ENCODE results near the gene CLEC18B.
"Not testable (repeated sequence)": the region's sequence is repeated elsewhere in the genome, so short reads cannot be mapped to it uniquely, and the experiment has no call there.

DNA sequence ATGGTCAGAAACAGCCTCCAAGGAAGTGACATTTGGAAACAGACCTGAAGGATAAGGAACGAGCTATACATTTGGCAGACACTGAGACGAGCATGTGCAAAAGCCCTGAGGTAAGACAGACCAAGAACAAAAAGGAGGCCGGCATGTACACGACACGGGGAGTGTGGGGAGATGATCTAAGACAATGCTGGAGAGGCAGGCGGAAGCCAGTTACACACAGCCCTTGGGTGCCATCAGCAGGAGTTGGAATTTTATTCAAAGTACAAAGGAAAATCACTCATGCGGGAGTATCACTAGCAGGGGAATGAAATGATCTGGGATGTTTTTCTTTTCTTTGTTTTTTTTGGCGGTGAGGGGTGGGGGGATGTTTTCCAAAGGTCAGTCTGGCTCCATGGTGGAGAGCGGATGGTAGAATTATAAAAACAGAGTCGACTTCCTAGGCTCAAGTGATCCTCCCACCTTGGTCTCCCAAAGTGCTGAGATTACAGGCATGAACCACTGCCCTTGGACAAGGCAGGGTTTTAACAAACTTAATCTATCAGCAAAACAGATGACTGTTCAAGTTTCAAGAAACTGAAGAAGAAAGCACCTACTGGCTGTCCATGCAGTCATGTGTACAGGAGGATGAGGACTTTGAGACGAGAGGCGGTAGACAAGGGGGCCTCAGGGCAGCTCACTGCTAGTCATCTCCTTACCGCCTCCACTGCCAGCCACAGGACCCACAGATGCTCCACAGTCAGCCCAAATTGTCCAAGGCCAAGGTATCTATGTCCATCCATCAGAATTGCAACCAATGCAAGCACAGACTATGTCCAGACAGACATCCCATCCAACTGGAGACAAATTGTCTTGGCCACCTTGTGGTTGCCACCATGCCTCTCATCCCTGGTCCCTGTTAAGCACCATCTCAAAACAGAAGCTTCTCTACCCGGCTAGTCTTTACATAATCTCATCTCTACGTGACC lies 59.4 kb downstream of the CLEC18B start:
- TF ChIP-seq, protein P1, sequence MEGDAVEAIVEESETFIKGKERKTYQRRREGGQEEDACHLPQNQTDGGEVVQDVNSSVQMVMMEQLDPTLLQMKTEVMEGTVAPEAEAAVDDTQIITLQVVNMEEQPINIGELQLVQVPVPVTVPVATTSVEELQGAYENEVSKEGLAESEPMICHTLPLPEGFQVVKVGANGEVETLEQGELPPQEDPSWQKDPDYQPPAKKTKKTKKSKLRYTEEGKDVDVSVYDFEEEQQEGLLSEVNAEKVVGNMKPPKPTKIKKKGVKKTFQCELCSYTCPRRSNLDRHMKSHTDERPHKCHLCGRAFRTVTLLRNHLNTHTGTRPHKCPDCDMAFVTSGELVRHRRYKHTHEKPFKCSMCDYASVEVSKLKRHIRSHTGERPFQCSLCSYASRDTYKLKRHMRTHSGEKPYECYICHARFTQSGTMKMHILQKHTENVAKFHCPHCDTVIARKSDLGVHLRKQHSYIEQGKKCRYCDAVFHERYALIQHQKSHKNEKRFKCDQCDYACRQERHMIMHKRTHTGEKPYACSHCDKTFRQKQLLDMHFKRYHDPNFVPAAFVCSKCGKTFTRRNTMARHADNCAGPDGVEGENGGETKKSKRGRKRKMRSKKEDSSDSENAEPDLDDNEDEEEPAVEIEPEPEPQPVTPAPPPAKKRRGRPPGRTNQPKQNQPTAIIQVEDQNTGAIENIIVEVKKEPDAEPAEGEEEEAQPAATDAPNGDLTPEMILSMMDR (IDR thresholded peaks at IDR 0.05; ENCODE audit: low read depth, low read length): not testable (repeated sequence)
- TF ChIP-seq POLR2A (IDR thresholded peaks at IDR 0.05; ENCODE audit: extremely low read depth, insufficient read length); MYC (IDR thresholded peaks at IDR 0.05; ENCODE audit: low read depth, low read length): not testable (repeated sequence)

Data from NB4 (cell line).